ENCODE measurements around the gene ZFHX3. TPM values are rescaled to one million over a fixed set of nuclear protein-coding genes. Genes with fewer than 3 reads are reported as not detected.
"Not testable (repeated sequence)": the region's sequence is repeated elsewhere in the genome, so short reads cannot be mapped to it uniquely, and the experiment has no call there.

Gene ZFHX3
- total RNA-seq, 2 donors from 2014 or later: 0.21 to 0.22 TPM

DNA sequence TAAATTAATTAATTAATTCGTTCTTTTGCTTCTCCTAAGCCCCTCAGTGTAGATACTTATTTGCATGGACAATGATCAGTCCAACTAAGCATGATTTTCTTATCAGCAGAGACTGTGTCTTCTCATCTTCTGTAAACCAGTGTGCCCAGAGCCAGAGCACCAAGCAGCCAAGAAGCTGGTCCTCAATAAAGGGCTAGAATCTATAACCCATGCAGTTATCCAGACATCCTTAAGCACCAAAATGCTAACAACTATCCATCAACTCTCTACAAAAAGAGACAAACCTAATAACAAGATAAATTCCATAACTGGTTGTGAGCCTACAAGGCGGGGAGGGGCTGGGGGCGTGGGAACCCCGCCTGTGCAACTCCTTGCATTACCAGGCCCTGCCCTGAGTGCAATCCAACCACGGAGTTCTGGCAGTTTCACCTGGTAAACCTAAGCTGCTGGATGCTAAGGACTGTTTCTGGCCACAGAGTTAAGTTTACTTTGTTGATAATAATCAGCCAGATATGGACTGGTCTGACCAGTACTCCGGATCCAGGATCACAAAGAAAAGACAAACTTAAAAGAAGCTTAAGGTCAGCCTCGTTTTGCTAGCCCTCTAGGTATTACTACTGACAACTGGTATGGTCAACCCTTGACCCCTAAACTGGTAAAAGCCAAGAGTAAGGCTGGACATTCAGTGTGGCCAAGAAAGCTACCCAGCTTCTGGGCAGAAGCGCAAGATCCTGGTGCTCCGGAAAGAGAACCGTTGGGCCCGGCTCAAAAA is 51.5 kb downstream of the ZFHX3 start:
- Mint-ChIP-seq H3K36me3 (ENCODE audit: low read depth) (no peaks in the 10 kb centered on the region), H3K9me3 (peaks cover 7% of the 10 kb centered on the region), H3K27ac (no peak overlapping the region), H3K4me3 (no peak overlapping the region), H3K27me3 (no peaks in the 10 kb centered on the region), H3K4me1 (peaks cover 8% of the 10 kb centered on the region)
- no peak for ATAC-seq (replicated peaks)

DNA sequence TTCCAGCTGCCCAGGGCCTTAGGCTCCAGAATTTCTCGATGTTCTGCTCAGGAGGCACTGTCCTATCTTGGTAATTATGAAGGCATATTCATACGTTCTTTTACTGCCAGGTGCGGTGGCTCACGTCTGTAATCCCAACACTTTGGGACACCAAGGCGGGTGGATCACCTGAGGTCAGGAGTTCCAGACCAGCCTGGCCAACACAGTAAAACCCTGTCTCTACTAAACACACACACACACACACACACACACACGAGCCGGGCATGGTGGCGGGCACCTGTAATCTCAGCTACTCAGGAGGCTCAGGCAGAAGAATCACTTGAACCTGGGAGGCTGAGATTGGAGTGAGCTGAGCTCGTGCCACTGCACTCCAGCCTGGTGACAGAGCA is 52.1 kb downstream of the ZFHX3 start:
- not testable (repeated sequence) for H3K36me3 Mint-ChIP-seq (ENCODE audit: low read depth); H3K27ac Mint-ChIP-seq; ATAC-seq (replicated peaks); H3K4me1 Mint-ChIP-seq; H3K27me3 Mint-ChIP-seq; H3K9me3 Mint-ChIP-seq; H3K4me3 Mint-ChIP-seq

GRCh38 chr16:72995151-72995881 is 52.6 kb downstream of the ZFHX3 start:
- peaks cover 8% of the 10 kb centered on the region for H3K4me1 Mint-ChIP-seq
- no peaks in the 10 kb centered on the region for H3K27me3 Mint-ChIP-seq
- H3K9me3 Mint-ChIP-seq: no peaks in the 10 kb centered on the region
- no peak overlapping the region for H3K4me3 Mint-ChIP-seq
- no peak overlapping the region for H3K27ac Mint-ChIP-seq
- ATAC-seq (replicated peaks): no peak
- no peaks in the 10 kb centered on the region for H3K36me3 Mint-ChIP-seq (ENCODE audit: low read depth)

- ATAC-seq (replicated peaks): no peak
- Mint-ChIP-seq H3K9me3 (no peaks in the 10 kb centered on the region), H3K36me3 (ENCODE audit: low read depth) (no peaks in the 10 kb centered on the region), H3K4me1 (peaks cover 8% of the 10 kb centered on the region), H3K27ac (no peak overlapping the region), H3K4me3 (no peak overlapping the region), H3K27me3 (no peaks in the 10 kb centered on the region)
These were observed 55.8 kb downstream of the ZFHX3 start for GRCh38 chr16:72992142-72992601.

DNA sequence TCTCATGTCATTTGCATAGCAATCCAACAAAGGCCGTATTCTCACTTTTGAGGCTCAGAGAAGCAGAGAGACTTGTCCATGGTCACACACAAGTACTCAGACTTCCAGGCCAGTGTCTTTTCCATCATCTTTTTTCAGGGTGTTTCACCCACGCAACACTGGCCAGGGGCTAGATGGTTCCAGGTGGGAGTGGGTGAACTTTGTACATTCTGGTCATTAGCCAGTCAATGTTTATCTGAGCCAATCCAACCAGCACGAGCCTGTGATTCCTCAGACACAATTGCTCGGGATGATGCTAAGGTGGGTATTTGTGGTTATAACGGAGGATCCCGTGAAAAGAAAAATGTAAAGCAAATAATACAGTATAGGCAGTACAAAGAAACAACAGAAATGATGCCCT is 56.3 kb downstream of the ZFHX3 start:
- Mint-ChIP-seq H3K27ac (no peak overlapping the region), H3K4me1 (peaks cover 8% of the 10 kb centered on the region), H3K36me3 (ENCODE audit: low read depth) (no peaks in the 10 kb centered on the region), H3K27me3 (no peaks in the 10 kb centered on the region), H3K9me3 (no peaks in the 10 kb centered on the region), H3K4me3 (no peak overlapping the region)
- ATAC-seq (replicated peaks): no peak

DNA sequence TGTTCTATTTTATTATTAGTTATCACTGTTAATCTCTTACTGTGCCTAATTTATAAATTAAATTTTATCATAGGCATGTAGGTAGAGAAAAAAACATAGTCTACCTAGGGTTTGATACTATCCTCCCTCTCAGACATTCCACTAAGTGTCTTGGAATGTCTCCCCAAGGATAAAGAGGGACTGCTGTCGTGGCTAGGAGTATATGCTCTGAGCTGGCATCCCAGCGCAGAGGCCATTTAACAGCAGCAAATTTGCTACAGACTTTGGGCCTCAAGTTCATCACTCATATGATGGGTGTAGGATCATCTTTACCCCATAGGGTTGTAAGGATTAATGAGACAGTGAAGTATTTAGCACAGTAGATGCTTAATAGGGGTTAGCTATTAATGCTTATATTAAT is 56.7 kb downstream of the ZFHX3 start:
- H3K36me3 Mint-ChIP-seq (ENCODE audit: low read depth): no peaks in the 10 kb centered on the region
- ATAC-seq (replicated peaks): no peak
- H3K4me3 Mint-ChIP-seq: no peak overlapping the region
- no peaks in the 10 kb centered on the region for H3K27me3 Mint-ChIP-seq
- H3K9me3 Mint-ChIP-seq: no peaks in the 10 kb centered on the region
- H3K27ac Mint-ChIP-seq: no peak overlapping the region
- peaks cover 8% of the 10 kb centered on the region for H3K4me1 Mint-ChIP-seq

DNA sequence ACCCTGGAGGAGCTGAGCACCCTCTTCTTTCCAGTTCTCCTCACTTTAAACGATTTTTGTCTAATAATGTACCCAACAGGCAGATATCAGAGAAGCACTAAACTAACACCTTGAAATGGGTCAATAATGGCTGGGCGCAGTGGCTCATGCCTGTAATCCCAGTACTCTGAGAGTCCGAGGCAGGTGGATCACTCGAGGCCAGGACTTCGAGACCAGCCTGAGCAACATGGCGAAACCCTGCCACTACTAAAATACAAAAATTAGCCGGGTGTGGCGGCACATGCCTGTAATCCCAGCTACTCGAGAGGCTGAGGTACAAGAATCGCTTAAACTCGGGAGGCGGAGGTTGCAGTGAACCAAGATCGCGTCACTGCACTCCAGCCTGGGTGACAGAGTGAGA is 57.4 kb downstream of the ZFHX3 start:
- no peaks in the 10 kb centered on the region for H3K27me3 Mint-ChIP-seq
- no peak overlapping the region for H3K27ac Mint-ChIP-seq
- no peak overlapping the region for H3K4me3 Mint-ChIP-seq
- H3K9me3 Mint-ChIP-seq: no peaks in the 10 kb centered on the region
- ATAC-seq (replicated peaks): no peak
- H3K36me3 Mint-ChIP-seq (ENCODE audit: low read depth): no peaks in the 10 kb centered on the region
- peaks cover 8% of the 10 kb centered on the region for H3K4me1 Mint-ChIP-seq

DNA sequence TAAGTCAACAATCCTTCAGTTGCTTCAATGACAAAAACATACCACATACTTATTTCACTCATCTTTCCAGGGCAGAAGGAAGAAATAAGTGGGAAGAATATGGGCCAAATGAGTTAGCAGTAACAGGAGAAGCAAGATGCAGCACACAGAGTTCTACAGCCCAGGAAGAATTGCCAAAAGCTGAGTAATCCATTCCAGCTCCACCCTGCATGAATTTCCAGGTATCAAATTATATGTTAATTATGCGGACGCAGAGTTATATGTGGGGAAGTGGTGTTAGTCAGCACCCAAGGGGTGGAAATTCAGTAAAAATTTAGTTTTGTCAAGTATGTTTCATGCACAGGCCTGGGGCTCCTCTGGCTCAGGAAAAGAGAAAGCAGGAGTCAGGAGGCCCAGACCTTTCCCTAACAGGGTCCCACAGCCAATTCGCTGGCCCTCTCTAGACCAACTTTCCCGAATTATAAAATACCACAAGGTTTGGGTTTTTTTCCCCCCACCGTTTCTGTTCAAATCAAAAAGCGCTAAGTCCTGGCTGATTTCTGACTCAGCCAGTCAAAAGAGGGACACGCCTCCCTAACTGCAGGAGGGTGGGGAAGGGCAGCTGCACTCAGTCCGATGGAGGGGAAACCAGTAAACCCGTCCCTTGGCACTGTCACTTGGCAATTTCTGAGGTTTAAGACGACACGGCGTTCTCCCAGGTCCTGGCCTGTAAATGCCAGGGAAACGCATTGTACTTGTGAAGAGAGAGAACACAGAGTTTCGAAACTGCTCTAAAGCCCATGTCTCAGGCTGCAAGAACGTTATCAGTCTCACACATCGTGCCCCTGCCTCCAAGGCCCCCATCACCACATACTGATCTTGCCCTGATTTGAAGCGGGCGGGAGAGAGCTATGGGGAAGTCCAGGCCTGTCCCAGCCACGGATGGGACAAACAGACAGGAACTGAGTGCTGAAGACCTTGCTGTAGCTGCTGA is 58.1 kb downstream of the ZFHX3 start:
- H3K4me1 Mint-ChIP-seq: peaks cover 8% of the 10 kb centered on the region
- ATAC-seq (replicated peaks): no peak
- H3K27me3 Mint-ChIP-seq: no peaks in the 10 kb centered on the region
- H3K27ac Mint-ChIP-seq: no peak overlapping the region
- no peaks in the 10 kb centered on the region for H3K36me3 Mint-ChIP-seq (ENCODE audit: low read depth)
- H3K4me3 Mint-ChIP-seq: no peak overlapping the region
- no peaks in the 10 kb centered on the region for H3K9me3 Mint-ChIP-seq

- not testable (repeated sequence) for H3K9me3 Mint-ChIP-seq
These were observed 58.7 kb downstream of the ZFHX3 start for GRCh38 chr16:72989203-72989578.

GRCh38 chr16:72988569-72988968 is 59.4 kb downstream of the ZFHX3 start:
- no peaks in the 10 kb centered on the region for H3K9me3 Mint-ChIP-seq
- no peaks in the 10 kb centered on the region for H3K36me3 Mint-ChIP-seq (ENCODE audit: low read depth)
- no peak overlapping the region for H3K4me3 Mint-ChIP-seq
- no peak overlapping the region for H3K27ac Mint-ChIP-seq
- H3K27me3 Mint-ChIP-seq: peaks cover 4% of the 10 kb centered on the region
- H3K4me1 Mint-ChIP-seq: peaks cover 4% of the 10 kb centered on the region
- ATAC-seq (replicated peaks): no peak

More at GRCh38 chr16:72989203-72989578, 58.7 kb downstream of the ZFHX3 start:
- not testable (repeated sequence) for H3K27me3 Mint-ChIP-seq; ATAC-seq (replicated peaks); H3K27ac Mint-ChIP-seq; H3K4me1 Mint-ChIP-seq; H3K4me3 Mint-ChIP-seq; H3K36me3 Mint-ChIP-seq (ENCODE audit: low read depth)

- H3K27ac Mint-ChIP-seq: no peak overlapping the region
- H3K36me3 Mint-ChIP-seq (ENCODE audit: low read depth): no peaks in the 10 kb centered on the region
- no peak overlapping the region for H3K4me3 Mint-ChIP-seq
- no peak for ATAC-seq (replicated peaks)
- no peaks in the 10 kb centered on the region for H3K4me1 Mint-ChIP-seq
- H3K9me3 Mint-ChIP-seq: no peaks in the 10 kb centered on the region
- H3K27me3 Mint-ChIP-seq: peaks cover 4% of the 10 kb centered on the region
These were observed 60.4 kb downstream of the ZFHX3 start for GRCh38 chr16:72987480-72987901.

DNA sequence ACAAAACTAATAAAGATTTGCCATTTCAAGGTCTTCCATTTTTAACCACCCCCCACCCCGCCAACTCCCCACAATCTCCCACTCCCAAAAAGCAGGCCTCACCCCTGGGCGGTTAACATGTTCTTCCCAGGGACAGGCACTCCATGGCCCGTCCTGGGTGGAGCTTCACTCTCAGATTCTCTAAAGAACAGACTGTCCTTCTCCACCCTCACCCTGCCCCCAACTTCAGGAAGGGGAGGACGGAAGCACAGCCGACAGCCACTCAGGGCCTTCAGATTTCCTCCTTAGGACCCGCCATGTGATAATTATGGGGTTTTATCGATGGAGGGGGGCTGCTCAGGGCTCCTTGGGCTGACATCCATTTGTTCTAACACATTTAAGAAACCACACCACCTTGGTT is 61.9 kb downstream of the ZFHX3 start:
- no peaks in the 10 kb centered on the region for H3K36me3 Mint-ChIP-seq (ENCODE audit: low read depth)
- peaks cover 4% of the 10 kb centered on the region for H3K27me3 Mint-ChIP-seq

GRCh38 chr16:72985148-72985941 is 62.6 kb downstream of the ZFHX3 start:
- Mint-ChIP-seq H3K27ac (no peak overlapping the region), H3K27me3 (peaks cover 4% of the 10 kb centered on the region), H3K36me3 (ENCODE audit: low read depth) (no peaks in the 10 kb centered on the region), H3K9me3 (no peaks in the 10 kb centered on the region), H3K4me3 (no peak overlapping the region), H3K4me1 (no peaks in the 10 kb centered on the region)
- no peak for ATAC-seq (replicated peaks)

More for the DNA sequence above, 61.9 kb downstream of the ZFHX3 start:
- Mint-ChIP-seq H3K27ac (no peak overlapping the region), H3K4me1 (no peaks in the 10 kb centered on the region), H3K9me3 (no peaks in the 10 kb centered on the region), H3K4me3 (no peak overlapping the region)
- no peak for ATAC-seq (replicated peaks)
